H1 (cell line): ENCODE data around the gene PINK1. TPM values are rescaled to one million over a fixed set of nuclear protein-coding genes. Genes with fewer than 3 reads are reported as not detected.

Experiments
- CTCF ChIA-PET: fragments of 300-600 bp; sonication (Branson Sonifier 250); formaldehyde crosslinking; loops from one replicate; lab custom pipeline; 2021; ENCODE audit not compliant: partially characterized antibody; lab: Charles Lee
- POLR2A ChIA-PET: fragments of 300-600 bp; sonication (Branson Sonifier 250); formaldehyde crosslinking; loops from one replicate; lab custom pipeline; 2021; ENCODE audit warnings: inconsistent platforms; ENCODE audit not compliant: partially characterized antibody; lab: Charles Lee
- DNase-seq, 2 experiments: peaks; one replicate each; pipeline versions ENCODE4 v3.0.0 to v3.0.0-alpha.2; 2010 to 2022; ENCODE audit warnings: low spot score in 2 of 2, low read depth in 1 of 2, mixed read lengths in 1 of 2
- FAIRE-seq: peaks from 2 replicates; lab custom pipeline; 2011; peaks lifted over from hg19 to GRCh38; lab: Jason Lieb, UNC
- H2AFZ ChIP-seq: 2 replicates; pipeline ENCODE4 v1.8.1; 2012; ENCODE audit warnings: low read length, inconsistent platforms
- H2AK5ac ChIP-seq: 2 replicates; pipeline ENCODE4 v1.6.1; 2013; ENCODE audit warnings: low read depth, low read length
- H2BK120ac ChIP-seq: replicated peaks from 2 replicates; pipeline ENCODE3; 2013; ENCODE audit warnings: low read depth, low read length, inconsistent platforms
- H2BK12ac ChIP-seq: 2 replicates; pipeline ENCODE4 v1.6.1; 2013; ENCODE audit warnings: low read depth, low read length
- H2BK15ac ChIP-seq: 2 replicates; pipeline ENCODE4 v1.6.1; 2013; ENCODE audit warnings: low read length
- H2BK20ac ChIP-seq: 2 replicates; pipeline ENCODE4 v1.6.1; 2013; ENCODE audit warnings: low read length
- H2BK5ac ChIP-seq: 2 replicates; pipeline ENCODE4 v1.6.1; 2013; ENCODE audit warnings: low read depth, low read length
- H3K14ac ChIP-seq: 2 replicates; pipeline ENCODE4 v1.6.1; 2013; ENCODE audit warnings: inconsistent platforms; ENCODE audit not compliant: insufficient read length
- H3K18ac ChIP-seq: 2 replicates; pipeline ENCODE4 v1.6.1; 2013; ENCODE audit warnings: low read length; ENCODE audit errors: extremely low read depth
- H3K23ac ChIP-seq: 2 replicates; pipeline ENCODE4 v1.6.1; 2013; ENCODE audit warnings: inconsistent platforms; ENCODE audit not compliant: insufficient read length
- H3K23me2 ChIP-seq: 2 replicates; pipeline ENCODE4 v1.6.1; 2013; ENCODE audit warnings: low read depth, low read length
- H3K27ac ChIP-seq: 2 replicates; pipeline ENCODE4 v1.6.1; 2011; ENCODE audit warnings: low read depth, low read length, inconsistent platforms
- H3K27me3 ChIP-seq, 4 experiments: replicated peaks in 1 of 4; 1 replicate in 1 of 4; 2 replicates in 3 of 4; pipeline versions ENCODE4 v1.6.1 to v1.8.1; 2011 to 2013; ENCODE audit warnings: low read length in 3 of 4, mild to moderate bottlenecking in 3 of 4, inconsistent platforms in 2 of 4, mixed read lengths in 2 of 4, moderate library complexity in 1 of 4; ENCODE audit not compliant: control insufficient read depth in 3 of 4, insufficient read depth in 3 of 4; ENCODE audit errors: extremely low read depth in 1 of 4
- H3K36me3 ChIP-seq, 4 experiments: 2 replicates each; pipeline versions ENCODE4 v1.6.1 to v1.8.1; 2011 to 2013; ENCODE audit warnings: mild to moderate bottlenecking in 4 of 4, low read length in 3 of 4, moderate library complexity in 2 of 4, control low read depth in 1 of 4, inconsistent platforms in 1 of 4; ENCODE audit not compliant: insufficient read depth in 4 of 4, control insufficient read depth in 2 of 4
- H3K4ac ChIP-seq: replicated peaks from 2 replicates; pipeline ENCODE3; 2013; ENCODE audit warnings: low read length, low read depth, mixed read lengths, inconsistent platforms; ENCODE audit not compliant: insufficient read length
- H3K4me1 ChIP-seq, 4 experiments: replicated peaks in 1 of 4; 1 replicate in 1 of 4; 2 replicates in 3 of 4; pipeline versions ENCODE4 v1.6.1 to v1.8.1; 2011 to 2013; ENCODE audit warnings: low read length in 3 of 4, inconsistent platforms in 2 of 4, mixed read lengths in 1 of 4; ENCODE audit not compliant: insufficient read depth in 4 of 4, control insufficient read depth in 3 of 4
- H3K4me2 ChIP-seq, 2 experiments: 2 replicates each; pipeline versions ENCODE4 v1.6.1 to v1.8.1; 2011 to 2013; ENCODE audit warnings: low read depth in 2 of 2, low read length in 2 of 2, control low read depth in 1 of 2, inconsistent platforms in 1 of 2, mild to moderate bottlenecking in 1 of 2; ENCODE audit not compliant: insufficient read depth in 1 of 2
- H3K4me3 ChIP-seq, 4 experiments: fragments of 200-600, 300-600 bp in 1 of 4; sonication (generic), shearing (Covaris generic), sonication (Bioruptor Twin) in 1 of 4; 2 replicates each; pipeline versions ENCODE4 v1.5.1 to v1.8.1; 2011 to 2016; ENCODE audit warnings: low read length in 4 of 4, low read depth in 3 of 4, control low read depth in 2 of 4, inconsistent platforms in 2 of 4, mild to moderate bottlenecking in 2 of 4, mixed read lengths in 1 of 4, moderate library complexity in 1 of 4; ENCODE audit not compliant: insufficient read depth in 2 of 4; ENCODE audit errors: extremely low read depth in 1 of 4
- H3K56ac ChIP-seq: replicated peaks from 2 replicates; pipeline ENCODE3; 2013; ENCODE audit warnings: low read depth, mild to moderate bottlenecking, mixed read lengths, low read length, inconsistent platforms; ENCODE audit not compliant: insufficient read length
- H3K79me1 ChIP-seq: 2 replicates; pipeline ENCODE4 v1.6.1; 2013; ENCODE audit warnings: low read depth, low read length, control low read depth
- H3K79me2 ChIP-seq, 2 experiments: 2 replicates each; pipeline versions ENCODE4 v1.6.1 to v1.8.1; 2012 to 2013; ENCODE audit warnings: low read length in 2 of 2, mild to moderate bottlenecking in 2 of 2, inconsistent platforms in 1 of 2; ENCODE audit not compliant: insufficient read depth in 2 of 2, control insufficient read depth in 1 of 2
- H3K9ac ChIP-seq, 4 experiments: replicated peaks in 1 of 4; 1 replicate in 1 of 4; 2 replicates in 3 of 4; pipeline versions ENCODE4 v1.6.1 to v1.8.1; 2011 to 2013; ENCODE audit warnings: low read depth in 3 of 4, low read length in 3 of 4, control low read depth in 2 of 4, mild to moderate bottlenecking in 2 of 4, moderate library complexity in 2 of 4, inconsistent platforms in 1 of 4; ENCODE audit errors: extremely low read depth in 1 of 4
- H3K9me3 ChIP-seq, 2 experiments: 2 replicates each; pipeline versions ENCODE4 v1.6.1 to v1.8.1; 2012 to 2013; ENCODE audit warnings: mild to moderate bottlenecking in 2 of 2, moderate library complexity in 2 of 2, control low read depth in 1 of 2, inconsistent platforms in 1 of 2, low read depth in 1 of 2, low read length in 1 of 2, mixed read lengths in 1 of 2; ENCODE audit not compliant: insufficient read depth in 2 of 2
- H4K20me1 ChIP-seq, 2 experiments: replicated peaks in 1 of 2; 2 replicates each; pipeline versions ENCODE3 to v1.8.1; 2011 to 2013; ENCODE audit warnings: inconsistent platforms in 2 of 2, low read length in 2 of 2, mild to moderate bottlenecking in 1 of 2; ENCODE audit not compliant: insufficient read depth in 2 of 2, control insufficient read depth in 1 of 2
- H4K5ac ChIP-seq: 2 replicates; pipeline ENCODE4 v1.6.1; 2013; ENCODE audit warnings: low read length, low read depth, mixed read lengths, inconsistent platforms; ENCODE audit not compliant: insufficient read length
- H4K8ac ChIP-seq: 2 replicates; pipeline ENCODE4 v1.8.0; 2013; ENCODE audit warnings: mild to moderate bottlenecking, moderate library complexity, low read length, inconsistent platforms; ENCODE audit not compliant: insufficient read depth; ENCODE audit errors: extremely low read depth
- H4K91ac ChIP-seq: replicated peaks from 2 replicates; pipeline ENCODE3; 2013; ENCODE audit warnings: low read length, mixed read lengths, inconsistent platforms; ENCODE audit not compliant: insufficient read length
- CTBP2 ChIP-seq: IDR thresholded peaks from 2 replicates; pipeline ENCODE4 v1.7.0; 2011; ENCODE audit warnings: borderline replicate concordance, mild to moderate bottlenecking, moderate library complexity, mixed read lengths, low read length; ENCODE audit not compliant: insufficient read depth, insufficient read length
- WGBS, 2 experiments: shearing (Covaris generic) in 1 of 2; methylation state at CpG; one replicate each; pipeline versions ENCODE4 v1.1.6 to v1.1.7; 2013 to 2015; ENCODE audit warnings: low lambda C conversion rate in 2 of 2, mixed read lengths in 2 of 2, inconsistent platforms in 1 of 2, low coverage in 1 of 2, missing lambda C conversion rate in 1 of 2; ENCODE audit not compliant: insufficient replicate concordance in 2 of 2, insufficient coverage in 1 of 2, insufficient read length in 1 of 2; ENCODE audit errors: extremely low coverage in 1 of 2, missing lambda C conversion rate in 1 of 2; 5-methylcytosine and 5-hydroxymethylcytosine counted together
- polyA plus RNA-seq, 7 experiments: library from polyadenylated mRNA; depleted of rRNA in 3 of 7; stranded (reverse) in 5 of 7; unstranded in 2 of 7; fragments of >200 nt in 5 of 7; fragments of 200-250 nt in 2 of 7; gene quantifications; 1 replicate in 5 of 7; 2 replicates in 1 of 7; 4 replicates in 1 of 7; pipeline versions ENCODE4 v1.2.1 to v1.2.3, GENCODE V29; 2011 to 2013; ENCODE audit warnings: missing spikeins in 2 of 7, mixed read lengths in 2 of 7
- total RNA-seq: library from RNA; stranded (reverse); fragmentation: NEBNext Ultra II Directional; extraction: Animal tissue kit (Norgen Biotek cat#: 25700); gene quantifications from 2 replicates; pipeline ENCODE4 v1.2.1, GENCODE V29; 2021

PINK1 gene
- total and polyA plus RNA-seq, 2 of the 8 experiments (the other 6 are each of a cell fraction or from before 2014, with no cell fraction given) = 16.1 to 19.3 TPM

DNA sequence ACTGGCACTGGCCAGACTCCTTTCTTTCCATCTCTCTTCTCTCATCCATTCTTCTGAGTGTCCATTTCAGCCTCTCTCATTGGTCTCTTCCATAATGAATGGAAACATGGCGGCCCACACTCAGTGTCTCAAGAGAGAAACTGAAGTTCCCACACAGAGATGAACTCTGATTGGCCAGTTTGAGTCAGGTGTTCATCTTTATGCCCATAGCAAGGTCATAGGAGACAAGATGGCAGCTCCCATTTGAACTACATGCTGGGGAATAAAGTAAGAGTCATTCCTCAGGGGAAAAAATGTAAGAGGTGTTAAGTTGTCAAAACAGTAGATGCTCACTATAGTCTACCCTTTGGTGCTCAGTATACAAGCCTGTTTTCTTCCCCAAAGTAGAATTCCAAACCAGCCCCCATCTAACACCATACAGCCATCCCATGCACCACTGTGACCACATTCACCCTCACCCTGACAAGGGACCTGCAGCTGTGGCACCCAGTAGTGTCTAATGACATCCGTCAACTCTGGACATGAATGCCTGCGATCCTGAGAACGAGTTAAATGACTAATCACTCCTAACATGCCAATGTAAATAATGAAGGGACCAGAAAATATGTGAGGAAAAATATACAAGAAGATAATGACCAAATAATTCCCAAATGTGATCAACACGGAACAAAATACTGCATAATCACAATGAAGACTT lies 32.0 kb upstream of the PINK1 start:
- H4K5ac ChIP-seq = no peak overlapping the region
- no peak overlapping the region for H3K18ac ChIP-seq
- CTCF ChIA-PET = interaction anchor here (1.0 to 1.3 kb wide), 2 partner anchors 13 to 31 kb away, joined by 4 to 5 read pairs; partner anchors contain the start of genes CDA and PINK1
- no peaks in the 10 kb centered on the region; the same call in 1 of the 2 replicates for H3K23me2 ChIP-seq
- WGBS, 2 experiments = 67% methylated on average over 5 of the region's 5 CpGs; no CpG with 5 or more reads in 1 of the 2 experiments
- TF ChIP-seq CTBP2 = no peak
- no peak overlapping the region for H2BK120ac ChIP-seq
- H3K23ac ChIP-seq = no peak overlapping the region
- no peak overlapping the region for H4K91ac ChIP-seq
- H2BK12ac ChIP-seq = no peak overlapping the region
- POLR2A ChIA-PET = interaction anchor here (1.7 kb wide), 1 partner anchor 8 kb away, joined by 5 read pairs; no protein-coding TSS in a partner anchor
- no peaks in the 10 kb centered on the region for H3K36me3 ChIP-seq
- H3K79me2 ChIP-seq = no peaks in the 10 kb centered on the region
- H3K4me1 ChIP-seq = no peaks in the 10 kb centered on the region
- H2BK5ac ChIP-seq = no peak overlapping the region
- no peak overlapping the region for H3K14ac ChIP-seq
- H4K8ac ChIP-seq = no peak overlapping the region
- no peak overlapping the region for H2BK20ac ChIP-seq
- DNase-seq (no peak), FAIRE-seq (no peak)
- no peak overlapping the region for H3K56ac ChIP-seq
- H3K79me1 ChIP-seq = no peaks in the 10 kb centered on the region
- H3K27me3 ChIP-seq = no peaks in the 10 kb centered on the region
- H3K4ac ChIP-seq = no peak overlapping the region
- H4K20me1 ChIP-seq = no peaks in the 10 kb centered on the region
- H3K9me3 ChIP-seq = no peaks in the 10 kb centered on the region
- H2AFZ ChIP-seq = no peak overlapping the region
- H3K4me3 ChIP-seq = no peak overlapping the region
- no peak overlapping the region for H2BK15ac ChIP-seq
- no peak overlapping the region for H3K4me2 ChIP-seq
- H3K27ac ChIP-seq = no peak overlapping the region
- H3K9ac ChIP-seq = no peak overlapping the region
- H2AK5ac ChIP-seq = no peak overlapping the region
